Activated CD8-positive, alpha-beta memory T cell treated with anti-CD3 and anti-CD28 coated beads, Interleukin-2, amount 50 U/mL, for 24 hours (primary cell): ENCODE data around the gene LDLRAD4.
"Not testable (repeated sequence)": the region's sequence is repeated elsewhere in the genome, so short reads cannot be mapped to it uniquely, and the experiment has no call there.

ENCODE experiments used
- DNase-seq: peaks from one replicate; pipeline ENCODE4 v3.0.0-alpha.2; 2020; ENCODE audit errors: extremely low read depth

LDLRAD4 gene

GRCh38 chr18:13338318-13338717, 119.8 kb downstream of the LDLRAD4 start:
- DNase-seq, result no peak

GRCh38 chr18:13339653-13340052, 121.1 kb downstream of the LDLRAD4 start:
- no peak for DNase-seq

GRCh38 chr18:13346449-13346848, 127.9 kb downstream of the LDLRAD4 start:
- DNase-seq, result not testable (repeated sequence)

- DNase-seq, result no peak
These were observed 134.7 kb downstream of the LDLRAD4 start for GRCh38 chr18:13353084-13353823.

GRCh38 chr18:13354402-13354801, 135.8 kb downstream of the LDLRAD4 start:
- no peak for DNase-seq

- DNase-seq, result no peak
These were observed 137.5 kb downstream of the LDLRAD4 start for GRCh38 chr18:13356032-13356431.

GRCh38 chr18:13357289-13357688, 138.7 kb downstream of the LDLRAD4 start:
- no peak for DNase-seq

GRCh38 chr18:13359210-13359609, 140.7 kb downstream of the LDLRAD4 start:
- DNase-seq, result no peak

- no peak for DNase-seq
These were observed 142.9 kb downstream of the LDLRAD4 start for GRCh38 chr18:13361431-13361830.

GRCh38 chr18:13362051-13362450, 143.5 kb downstream of the LDLRAD4 start:
- no peak for DNase-seq

- DNase-seq, result no peak
These were observed 144.0 kb downstream of the LDLRAD4 start for GRCh38 chr18:13362607-13363006.

GRCh38 chr18:13363359-13363758, 144.8 kb downstream of the LDLRAD4 start:
- DNase-seq, result no peak

- no peak for DNase-seq
These were observed 146.2 kb downstream of the LDLRAD4 start for GRCh38 chr18:13364721-13365205.

GRCh38 chr18:13366131-13366530, 147.6 kb downstream of the LDLRAD4 start:
- no peak for DNase-seq

- DNase-seq, result no peak
These were observed 148.0 kb downstream of the LDLRAD4 start for GRCh38 chr18:13366541-13366940.

- DNase-seq, result no peak
These were observed 148.7 kb downstream of the LDLRAD4 start for GRCh38 chr18:13366962-13367892.

- no peak for DNase-seq
These were observed 149.7 kb downstream of the LDLRAD4 start for GRCh38 chr18:13368080-13368813.

GRCh38 chr18:13369353-13369752, 150.8 kb downstream of the LDLRAD4 start:
- DNase-seq, result no peak

- DNase-seq, result no peak
These were observed 151.4 kb downstream of the LDLRAD4 start for GRCh38 chr18:13369756-13370510.

GRCh38 chr18:13370995-13371625, 152.6 kb downstream of the LDLRAD4 start:
- no peak for DNase-seq
